ENCODE data around the gene CTBP2.

Gene CTBP2

GRCh38 chr10:125026036-125026931 is 134.1 kb downstream of the CTBP2 start:
- peak; percentile 60 for TF ChIP-seq REST (IDR thresholded peaks at IDR 0.05; ENCODE audit: low read depth)
- no peak for TF ChIP-seq CREB1 (IDR thresholded peaks at IDR 0.05; ENCODE audit: low read depth)
- no peak for TF ChIP-seq CEBPB (IDR thresholded peaks at IDR 0.05)
- no peak for TF ChIP-seq EP300 (IDR thresholded peaks at IDR 0.05; ENCODE audit: borderline replicate concordance)
- TF ChIP-seq NFIC (IDR thresholded peaks at IDR 0.05), result no peak
- no peak for TF ChIP-seq TAF1 (IDR thresholded peaks at IDR 0.05; ENCODE audit: low read depth)
- no peak for TF ChIP-seq RAD21 (IDR thresholded peaks at IDR 0.05; ENCODE audit: low read depth)

GRCh38 chr10:125025341-125025740 is 135.0 kb downstream of the CTBP2 start:
- TF ChIP-seq ZBTB7A (IDR thresholded peaks at IDR 0.05; ENCODE audit: low read depth) (no peak), YY1 (IDR thresholded peaks at IDR 0.05; ENCODE audit: low read depth) (no peak), USF1 (IDR thresholded peaks at IDR 0.05) (no peak), REST (IDR thresholded peaks at IDR 0.05; ENCODE audit: low read depth) (no peak), EGR1 (IDR thresholded peaks at IDR 0.05) (no peak), CEBPB (IDR thresholded peaks at IDR 0.05) (no peak), MAX (IDR thresholded peaks at IDR 0.05) (no peak), EP300 (IDR thresholded peaks at IDR 0.05; ENCODE audit: borderline replicate concordance) (no peak), TEAD4 (IDR thresholded peaks at IDR 0.05) (no peak), CREB1 (IDR thresholded peaks at IDR 0.05; ENCODE audit: low read depth) (no peak), TAF1 (IDR thresholded peaks at IDR 0.05; ENCODE audit: low read depth) (no peak), RAD21 (IDR thresholded peaks at IDR 0.05; ENCODE audit: low read depth) (no peak), NFIC (IDR thresholded peaks at IDR 0.05) (no peak)

- no peak for TF ChIP-seq EP300 (IDR thresholded peaks at IDR 0.05; ENCODE audit: borderline replicate concordance)
- no peak for TF ChIP-seq USF1 (IDR thresholded peaks at IDR 0.05)
- no peak for TF ChIP-seq RAD21 (IDR thresholded peaks at IDR 0.05; ENCODE audit: low read depth)
- no peak for TF ChIP-seq CEBPB (IDR thresholded peaks at IDR 0.05)
- TF ChIP-seq EGR1 (IDR thresholded peaks at IDR 0.05), result no peak
- TF ChIP-seq YY1 (IDR thresholded peaks at IDR 0.05; ENCODE audit: low read depth), result no peak
- TF ChIP-seq TEAD4 (IDR thresholded peaks at IDR 0.05), result no peak
- TF ChIP-seq NFIC (IDR thresholded peaks at IDR 0.05), result no peak
- no peak for TF ChIP-seq FOXM1 (IDR thresholded peaks at IDR 0.05; ENCODE audit: borderline replicate concordance, low read depth)
- no peak for TF ChIP-seq TAF1 (IDR thresholded peaks at IDR 0.05; ENCODE audit: low read depth)
- TF ChIP-seq REST (IDR thresholded peaks at IDR 0.05; ENCODE audit: low read depth), result no peak
- TF ChIP-seq TCF12 (IDR thresholded peaks at IDR 0.05; ENCODE audit: low read depth), result no peak
These were observed 135.7 kb downstream of the CTBP2 start for GRCh38 chr10:125024497-125025234.

DNA sequence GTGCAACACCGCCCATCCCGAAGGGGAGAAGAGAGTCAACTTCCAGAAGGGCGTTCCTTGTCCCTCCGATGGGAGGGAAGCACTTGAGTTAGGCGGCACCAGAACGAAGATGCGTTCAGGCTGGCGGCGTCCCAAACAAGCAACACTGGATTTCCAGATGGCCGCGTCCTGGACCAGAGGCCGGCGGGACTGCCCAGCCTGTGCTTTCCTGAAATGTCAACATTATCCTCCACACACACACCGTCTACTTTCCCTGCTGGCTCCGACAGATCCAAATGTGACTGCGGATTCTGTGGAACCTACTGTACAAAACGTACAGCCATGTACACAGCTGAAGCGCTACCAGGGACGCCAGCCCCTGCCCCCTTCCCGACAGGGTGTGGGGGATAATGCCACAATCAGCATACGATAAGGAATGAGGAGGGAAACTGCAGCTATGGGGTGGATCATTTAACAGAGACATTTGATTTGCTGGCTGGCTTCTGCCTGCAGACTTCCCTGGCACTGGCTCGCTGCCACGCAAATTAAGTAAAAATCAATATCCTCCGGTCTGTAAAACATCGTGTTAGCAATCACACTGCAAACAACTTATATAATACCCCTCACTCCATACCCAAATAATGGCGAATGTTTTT is 136.4 kb downstream of the CTBP2 start:
- TF ChIP-seq YY1 (IDR thresholded peaks at IDR 0.05; ENCODE audit: low read depth), result no peak
- TF ChIP-seq ZBTB7A (IDR thresholded peaks at IDR 0.05; ENCODE audit: low read depth), result no peak

Measured in Ishikawa (cell line).